ENCODE measurements around the gene ANKRD23. TPM values are rescaled to one million over a fixed set of nuclear protein-coding genes. Genes with fewer than 3 reads are reported as not detected.
"Not testable (repeated sequence)": the region's sequence is repeated elsewhere in the genome, so short reads cannot be mapped to it uniquely, and the experiment has no call there.

ANKRD23 gene
- total RNA-seq: 1 to 10 TPM; 2.9 to 4.3 TPM
- long read RNA-seq, donor 1, partial matches to known transcripts: 2 of 4 reads
- long read RNA-seq, donor 1, other reads (novel, unspliced or antisense): 2 of 4 reads
- long read RNA-seq, donor 2, partial matches to known transcripts: 1 of 10 reads
- long read RNA-seq, donor 2, other reads (novel, unspliced or antisense): 9 of 10 reads

- intact Hi-C loops (cut with DNase I): no loop called here
Measured at GRCh38 chr2:96843538-96844268, at the start of gene ANKRD23. Gene ANKRD23 (minus strand): TSS chr2:96844021. CDS start chr2:96843992, 29 bp downstream.

GRCh38 chr2:96891591-96892333 lies 47.9 kb upstream of the ANKRD23 start:
- intact Hi-C loops (cut with DNase I): no loop called here

More at GRCh38 chr2:96843538-96844268, at the start of gene ANKRD23:
- no peak for DNase-seq (ENCODE audit: low spot score)

GRCh38 chr2:96890726-96891385 lies 47.0 kb upstream of the ANKRD23 start:
- DNase-seq (ENCODE audit: low spot score): no peak
- intact Hi-C loops (cut with DNase I): no loop called here

More at GRCh38 chr2:96891591-96892333, 47.9 kb upstream of the ANKRD23 start:
- no peak for DNase-seq (ENCODE audit: low spot score)

- intact Hi-C loops (cut with DNase I): no loop called here
- no peak for DNase-seq (ENCODE audit: low spot score)
Measured at GRCh38 chr2:96890252-96890651, 46.4 kb upstream of the ANKRD23 start.

GRCh38 chr2:96889502-96889901 lies 45.7 kb upstream of the ANKRD23 start:
- intact Hi-C loops (cut with DNase I); DNase-seq (ENCODE audit: low spot score): not testable (repeated sequence)

GRCh38 chr2:96888072-96889011 lies 44.5 kb upstream of the ANKRD23 start:
- intact Hi-C loops (cut with DNase I): no loop called here
- DNase-seq (ENCODE audit: low spot score): no peak

- no peak for DNase-seq (ENCODE audit: low spot score)
- intact Hi-C loops (cut with DNase I): no loop called here
Measured at GRCh38 chr2:96887493-96888012, 43.7 kb upstream of the ANKRD23 start.

GRCh38 chr2:96885432-96886347 lies 41.9 kb upstream of the ANKRD23 start:
- no peak for DNase-seq (ENCODE audit: low spot score)
- intact Hi-C loops (cut with DNase I): no loop called here

GRCh38 chr2:96884299-96885094 lies 40.7 kb upstream of the ANKRD23 start:
- no peak for DNase-seq (ENCODE audit: low spot score)
- intact Hi-C loops (cut with DNase I): no loop called here

- no peak for DNase-seq (ENCODE audit: low spot score)
- intact Hi-C loops (cut with DNase I): no loop called here
Measured at GRCh38 chr2:96883306-96883705, 39.5 kb upstream of the ANKRD23 start.

- DNase-seq (ENCODE audit: low spot score): no peak
Measured at GRCh38 chr2:96882906-96883305, 39.1 kb upstream of the ANKRD23 start.

GRCh38 chr2:96882230-96882629 lies 38.4 kb upstream of the ANKRD23 start:
- intact Hi-C loops (cut with DNase I): no loop called here
- no peak for DNase-seq (ENCODE audit: low spot score)

More at GRCh38 chr2:96882906-96883305, 39.1 kb upstream of the ANKRD23 start:
- intact Hi-C loops (cut with DNase I): no loop called here

GRCh38 chr2:96881349-96882195 lies 37.8 kb upstream of the ANKRD23 start:
- intact Hi-C loops (cut with DNase I): no loop called here
- no peak for DNase-seq (ENCODE audit: low spot score)

- intact Hi-C loops (cut with DNase I): no loop called here
- no peak for DNase-seq (ENCODE audit: low spot score)
Measured at GRCh38 chr2:96880891-96881273, 37.1 kb upstream of the ANKRD23 start.

- no peak for DNase-seq (ENCODE audit: low spot score)
- intact Hi-C loops (cut with DNase I): no loop called here
Measured at GRCh38 chr2:96879545-96880040, 35.8 kb upstream of the ANKRD23 start.
